K562 (cell line): Measurements from ENCODE around the gene KPNA4. TPM values are rescaled to one million over a fixed set of nuclear protein-coding genes. Genes with fewer than 3 reads are reported as not detected.

Experiments used
- ATAC-seq: fragments of 200-7000 bp; cut with Tn5 transposase; 3 replicates; pipeline ENCODE4 v1.9.1; 2020; ENCODE audit warnings: moderate library complexity
- BruUV-seq: library from RNA; stranded (reverse); fragments of 400-500 nt; replicated peaks from 2 replicates; lab custom pipeline; 2021; lab: Mats Ljungman, UMichigan
- CTCF ChIA-PET: fragments of 300-600 bp; formaldehyde crosslinking; extraction: SDS; loops from one replicate; lab custom pipeline; 2021; ENCODE audit warnings: low intra/inter-chr PET ratio; lab: Yijun Ruan, JAX
- POLR2A ChIA-PET: fragments of 300-600, 350-650 bp; sonication (Branson Sonifier 250); formaldehyde crosslinking; extraction: SDS; loops from one replicate; lab custom pipeline; 2021; ENCODE audit warnings: antibody characterized with exemption, inconsistent platforms; lab: Yijun Ruan, JAX
- DNase-seq, 4 experiments: peaks; one replicate each; pipeline versions ENCODE4 v3.0.0 to v3.0.0-alpha.2; 2011 to 2018; ENCODE audit warnings: low spot score in 3 of 4, mixed read lengths in 3 of 4; ENCODE audit errors: extremely low read depth in 1 of 4
- FAIRE-seq: peaks from 2 replicates; lab custom pipeline; 2011; peaks lifted over from hg19 to GRCh38; lab: Jason Lieb, UNC
- H2AFZ ChIP-seq: 2 replicates; pipeline ENCODE4 v1.6.0; 2011; ENCODE audit warnings: low read depth, low read length, control low read depth, inconsistent platforms
- H3K27ac ChIP-seq: fragments of 200-600 bp; 3 replicates; pipeline ENCODE4 v1.8.0; 2011; ENCODE audit warnings: low read depth, mild to moderate bottlenecking, control low read depth, inconsistent platforms, low read length, moderate library complexity, mixed read lengths; ENCODE audit errors: extremely low read depth
- H3K27me3 ChIP-seq, 2 experiments: fragments of 300-600 bp in 1 of 2; 2 replicates in 1 of 2; 3 replicates in 1 of 2; pipeline versions ENCODE4 v1.6.0 to v1.8.0; 2011; ENCODE audit warnings: inconsistent platforms in 2 of 2, low read length in 2 of 2, mild to moderate bottlenecking in 1 of 2, mixed read lengths in 1 of 2, moderate library complexity in 1 of 2; ENCODE audit not compliant: control insufficient read depth in 2 of 2, insufficient read depth in 2 of 2
- H3K36me3 ChIP-seq: fragments of 300-600 bp; 3 replicates; pipeline ENCODE4 v1.8.0; 2011; ENCODE audit warnings: mild to moderate bottlenecking, low read length, inconsistent platforms; ENCODE audit not compliant: control insufficient read depth, insufficient read depth
- H3K4me1 ChIP-seq, 2 experiments: fragments of 200-600 bp in 1 of 2; replicated peaks in 1 of 2; 2 replicates in 1 of 2; 3 replicates in 1 of 2; pipeline versions ENCODE4 v1.5.1 to v1.8.0; 2011; ENCODE audit warnings: inconsistent platforms in 2 of 2, low read length in 2 of 2, mild to moderate bottlenecking in 1 of 2, mixed read lengths in 1 of 2, moderate library complexity in 1 of 2; ENCODE audit not compliant: control insufficient read depth in 2 of 2, insufficient read depth in 2 of 2
- H3K4me2 ChIP-seq: 2 replicates; pipeline ENCODE4 v1.6.1; 2011; ENCODE audit warnings: low read length, control low read depth, inconsistent platforms, mixed read lengths; ENCODE audit not compliant: insufficient read depth
- H3K4me3 ChIP-seq: fragments of 200-600 bp; sonication (generic), shearing (Covaris generic); 2 replicates; pipeline ENCODE4 v1.5.1; 2016; ENCODE audit warnings: control low read depth, inconsistent platforms
- H3K79me2 ChIP-seq: fragments of 200-600 bp; 3 replicates; pipeline ENCODE4 v1.8.0; 2011; ENCODE audit warnings: low read length, inconsistent platforms; ENCODE audit not compliant: control insufficient read depth, insufficient read depth
- H3K9ac ChIP-seq, 2 experiments: 2 replicates each; pipeline versions ENCODE4 v1.6.0 to v1.6.1; 2011; ENCODE audit warnings: low read depth in 2 of 2, low read length in 2 of 2, control low read depth in 1 of 2, inconsistent platforms in 1 of 2, mild to moderate bottlenecking in 1 of 2, mixed read lengths in 1 of 2; ENCODE audit not compliant: insufficient read depth in 1 of 2
- H3K9me1 ChIP-seq: one replicate; pipeline ENCODE4 v1.6.0; 2011; ENCODE audit warnings: inconsistent platforms, mild to moderate bottlenecking, low read length, moderate library complexity; ENCODE audit not compliant: control insufficient read depth, insufficient read depth
- H3K9me3 ChIP-seq: replicated peaks from 2 replicates; pipeline ENCODE4 v1.5.1; 2011; ENCODE audit warnings: low read depth, low read length, inconsistent platforms; ENCODE audit not compliant: control insufficient read depth, insufficient read depth
- H4K20me1 ChIP-seq: replicated peaks from 2 replicates; pipeline ENCODE4 v1.6.1; 2011; ENCODE audit warnings: low read length, inconsistent platforms, mixed read lengths; ENCODE audit not compliant: control insufficient read depth, insufficient read depth
- CTCF ChIP-seq, 3 experiments: IDR thresholded peaks in 2 of 3; conservative IDR thresholded peaks in 1 of 3; 2 replicates each; pipeline ENCODE4 v1.5.1; 2011 to 2012; ENCODE audit warnings: low read length in 3 of 3, mild to moderate bottlenecking in 3 of 3, control low read depth in 2 of 3, improper control_type of control experiment in 1 of 3, inconsistent platforms in 1 of 3, low read depth in 1 of 3, mixed read lengths in 1 of 3, moderate library complexity in 1 of 3; ENCODE audit not compliant: insufficient read depth in 2 of 3
- EHMT2 ChIP-seq: fragments of 450-650 bp; IDR thresholded peaks from 2 replicates; pipeline ENCODE4 v1.6.1; 2018; ENCODE audit warnings: antibody characterized with exemption
- MAFF ChIP-seq: IDR thresholded peaks from 2 replicates; pipeline ENCODE4 v1.6.1; 2012; ENCODE audit warnings: low read length, improper control_type of control experiment
- RAD51 ChIP-seq: fragments of 450-650 bp; IDR thresholded peaks from 2 replicates; pipeline ENCODE4 v1.7.1; 2016; ENCODE audit warnings: low read depth, mild to moderate bottlenecking, borderline replicate concordance
- TFE3 ChIP-seq: fragments of 450-650 bp; formaldehyde crosslinking; IDR thresholded peaks from 2 replicates; pipeline ENCODE4 v1.4.0; 2020; ENCODE audit warnings: mild to moderate bottlenecking, mixed read lengths
- WGBS: fragments of 100-300 bp; shearing (Covaris generic); methylation state at CpG from one replicate; pipeline ENCODE4 v1.1.6; 2016; ENCODE audit warnings: low coverage, mixed read lengths; ENCODE audit not compliant: insufficient coverage; ENCODE audit errors: missing lambda C conversion rate; 5-methylcytosine and 5-hydroxymethylcytosine counted together
- in situ Hi-C: fragments of 300-500 bp; cut with MboI; formaldehyde crosslinking; loops from 4 replicates; pipeline ENCODE4 v1.15.0; 2018; ENCODE audit warnings: inconsistent platforms, mixed read lengths
- intact Hi-C: fragments of 100-400 bp; cut with micrococcal nuclease; formaldehyde crosslinking; loops from 2 replicates; pipeline ENCODE4 v1.14.2; 2022
- polyA plus RNA-seq, 8 experiments: library from polyadenylated mRNA; depleted of rRNA in 4 of 8; stranded (reverse) in 5 of 8; unstranded in 3 of 8; fragments of >200 nt; fragmentation: Nextera tagmentation in 2 of 8; fragmentation: Illumina TruSeq in 1 of 8; extraction: Ambion mirVana in 2 of 8; extraction: Trizol in 1 of 8; gene quantifications; 2 replicates each; pipeline versions ENCODE4 v1.2.1 to v1.2.3, GENCODE V29; 2011 to 2014; ENCODE audit warnings: inconsistent platforms in 1 of 8, missing spikeins in 1 of 8
- total RNA-seq, 7 experiments: library from RNA; depleted of rRNA in 6 of 7; stranded (reverse); fragments of >200 nt in 6 of 7; fragmentation: Illumina TruSeq in 2 of 7; extraction: Trizol in 2 of 7; gene quantifications; 2 replicates each; pipeline versions ENCODE4 v1.2.1 to v1.2.3, GENCODE V29; 2011 to 2021; ENCODE audit warnings: low replicate concordance in 1 of 7

Gene KPNA4
- total and polyA plus RNA-seq, 9 of the 15 experiments (the other 6 are each of a cell fraction or from before 2014, with no cell fraction given) = 13.9 to 66.6 (median 34.5) TPM

DNA sequence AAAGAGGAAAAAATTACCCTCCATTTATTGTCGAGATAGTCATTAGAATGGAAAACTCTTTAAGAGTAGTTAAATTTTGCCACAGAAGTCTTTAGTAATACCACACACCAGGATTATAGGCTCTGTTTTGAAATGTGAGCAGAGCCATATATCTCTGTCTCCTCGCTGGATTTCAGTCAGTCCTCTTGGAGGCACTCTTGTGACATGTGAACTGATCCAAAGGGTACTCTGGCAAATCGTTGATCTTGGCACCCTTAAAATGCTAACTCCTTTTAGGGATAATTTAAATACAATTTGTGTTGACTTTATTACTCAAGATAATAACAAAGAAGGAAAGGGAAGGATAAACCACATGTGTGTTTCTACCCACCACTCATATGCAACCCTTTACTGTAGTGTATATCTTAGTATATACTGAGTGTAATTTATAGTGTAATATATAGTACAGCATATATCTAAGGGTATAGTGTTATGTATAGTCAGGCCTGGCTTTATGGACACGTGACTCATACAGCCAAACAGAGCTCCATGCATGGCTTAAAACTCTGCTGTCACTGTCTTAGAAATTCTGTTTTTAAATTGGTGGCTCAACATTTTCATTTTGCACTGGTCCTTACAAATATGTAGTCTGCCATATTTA, 12.3 kb upstream of the KPNA4 start:
- H2AFZ ChIP-seq = no peak overlapping the region
- H3K4me1 ChIP-seq = no peaks in the 10 kb centered on the region
- FAIRE-seq (peak; percentile 55), ATAC-seq (peak; percentile 63), DNase-seq (no peak)
- no peaks in the 10 kb centered on the region for H4K20me1 ChIP-seq
- ChIA-PET POLR2A (no interaction called here), CTCF (no interaction called here)
- H3K4me2 ChIP-seq = no peak overlapping the region
- no peak overlapping the region for H3K4me3 ChIP-seq
- in situ Hi-C loops = no loop called here
- no peaks in the 10 kb centered on the region; the same call in 1 of the 2 replicates for H3K9me3 ChIP-seq
- no peak overlapping the region for H3K27ac ChIP-seq
- H3K36me3 ChIP-seq = no peaks in the 10 kb centered on the region
- TF ChIP-seq RAD51 = peak; percentile 25; the same call in 1 of the 2 replicates
- peak; percentile 24; the same call in 1 of the 2 replicates for TF ChIP-seq TFE3 (CRISPR knock-in tag)
- no peak for TF ChIP-seq MAFF
- peak in 1 of 3 experiments; percentile 20; a peak in 1 of 6 replicates for TF ChIP-seq CTCF (IDR thresholded peaks at IDR 0.05 in 2 of 3, conservative IDR thresholded peaks at IDR 0.05 in 1 of 3; ENCODE audit: insufficient read depth in 2 of 3, low read depth in 1 of 3, low read length in 3 of 3)
- TF ChIP-seq EHMT2 = no peak
- WGBS = 7% methylated on average over 4 of the region's 4 CpGs
- BruUV-seq = no TSS peak
- no peaks in the 10 kb centered on the region for H3K9me1 ChIP-seq
- intact Hi-C loops = loop anchor here (5.0 kb wide), 1 partner anchor 130 kb away; no protein-coding TSS in a partner anchor
- no peaks in the 10 kb centered on the region for H3K79me2 ChIP-seq
- no peaks in the 10 kb centered on the region; a peak in 1 of 5 replicates for H3K27me3 ChIP-seq
- no peak overlapping the region for H3K9ac ChIP-seq
